LHCN-M2 (cell line): ENCODE measurements around the gene ARL3. TPM values are rescaled to one million over a fixed set of nuclear protein-coding genes. Genes with fewer than 3 reads are reported as not detected.

Experiments used
- DNase-seq: peaks from one replicate; pipeline ENCODE4 v3.0.0-alpha.2; 2012; ENCODE audit warnings: low read depth
- total RNA-seq: library from RNA; depleted of rRNA; stranded (reverse); fragments of >200 nt; gene quantifications from 2 replicates; pipeline ENCODE4 v1.2.3, GENCODE V29; 2014

Gene ARL3
- total RNA-seq, 1 experiment from 2014 or later: 10.3 TPM

GRCh38 chr10:102652170-102652916, 61.9 kb downstream of the ARL3 start:
- no peak for DNase-seq

GRCh38 chr10:102651455-102652169, 62.6 kb downstream of the ARL3 start:
- no peak for DNase-seq

- no peak for DNase-seq
Measured at GRCh38 chr10:102650655-102651454, 63.3 kb downstream of the ARL3 start.

GRCh38 chr10:102649797-102650654, 64.2 kb downstream of the ARL3 start:
- DNase-seq: no peak

GRCh38 chr10:102648889-102649796, 65.1 kb downstream of the ARL3 start:
- DNase-seq: no peak

- no peak for DNase-seq
Measured at GRCh38 chr10:102648269-102648888, 65.8 kb downstream of the ARL3 start.

- DNase-seq: no peak
Measured at GRCh38 chr10:102647443-102648268, 66.5 kb downstream of the ARL3 start.

GRCh38 chr10:102646610-102647442, 67.4 kb downstream of the ARL3 start:
- DNase-seq: peak; percentile 35

- DNase-seq: peak; percentile 97
Measured at GRCh38 chr10:102645741-102646609, 68.2 kb downstream of the ARL3 start.

GRCh38 chr10:102645388-102645740, 68.8 kb downstream of the ARL3 start:
- DNase-seq: peak; percentile 84

- DNase-seq: peak; percentile 64
Measured at GRCh38 chr10:102644646-102645387, 69.4 kb downstream of the ARL3 start.

GRCh38 chr10:102644066-102644645, 70.0 kb downstream of the ARL3 start, which contains the start of gene TRIM8:
Gene TRIM8 (plus strand): TSS chr10:102644479. CDS start chr10:102644618, 139 bp downstream.
- peak; percentile 52 for DNase-seq

GRCh38 chr10:102643336-102644065, 70.7 kb downstream of the ARL3 start:
- DNase-seq: peak; percentile 73

- peak; percentile 71 for DNase-seq
Measured at GRCh38 chr10:102642736-102643335, 71.4 kb downstream of the ARL3 start.
